ENCODE data around the gene MEX3C. TPM values are rescaled to one million over a fixed set of nuclear protein-coding genes. Genes with fewer than 3 reads are reported as not detected.

The MEX3C gene
- total RNA-seq, 4 donors from 2014 or later: 16.5 to 37.1 (median 23.2) TPM

DNA sequence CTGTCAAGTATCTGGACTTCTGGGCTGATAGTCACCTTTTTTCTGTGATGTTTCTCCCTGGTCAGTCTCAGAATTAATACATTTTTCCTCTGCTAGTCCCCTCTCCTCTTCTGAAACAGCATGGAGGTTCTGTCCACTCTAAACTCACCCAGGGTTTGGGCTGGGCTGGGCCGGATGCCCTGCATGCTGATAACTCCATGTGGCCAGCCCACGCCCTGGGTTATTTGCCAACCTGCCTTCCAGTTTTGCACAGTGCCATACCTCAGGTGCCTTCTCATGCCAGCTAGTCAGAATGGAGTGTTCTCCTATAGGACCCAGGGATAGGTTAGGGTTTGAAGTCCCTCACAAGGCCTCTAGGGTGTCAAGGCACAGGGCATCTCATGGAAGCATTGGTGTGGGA lies 32.2 kb downstream of the MEX3C start:
- Histone ChIP-seq H3K36me3 (no peaks in the 10 kb centered on the region), H3K27me3 (no peaks in the 10 kb centered on the region), H3K4me1 (no peaks in the 10 kb centered on the region), H3K9me3 (no peaks in the 10 kb centered on the region), H3K27ac (no peak overlapping the region), H3K4me3 (no peak overlapping the region)
- no peak for DNase-seq
- TF ChIP-seq, protein P1, sequence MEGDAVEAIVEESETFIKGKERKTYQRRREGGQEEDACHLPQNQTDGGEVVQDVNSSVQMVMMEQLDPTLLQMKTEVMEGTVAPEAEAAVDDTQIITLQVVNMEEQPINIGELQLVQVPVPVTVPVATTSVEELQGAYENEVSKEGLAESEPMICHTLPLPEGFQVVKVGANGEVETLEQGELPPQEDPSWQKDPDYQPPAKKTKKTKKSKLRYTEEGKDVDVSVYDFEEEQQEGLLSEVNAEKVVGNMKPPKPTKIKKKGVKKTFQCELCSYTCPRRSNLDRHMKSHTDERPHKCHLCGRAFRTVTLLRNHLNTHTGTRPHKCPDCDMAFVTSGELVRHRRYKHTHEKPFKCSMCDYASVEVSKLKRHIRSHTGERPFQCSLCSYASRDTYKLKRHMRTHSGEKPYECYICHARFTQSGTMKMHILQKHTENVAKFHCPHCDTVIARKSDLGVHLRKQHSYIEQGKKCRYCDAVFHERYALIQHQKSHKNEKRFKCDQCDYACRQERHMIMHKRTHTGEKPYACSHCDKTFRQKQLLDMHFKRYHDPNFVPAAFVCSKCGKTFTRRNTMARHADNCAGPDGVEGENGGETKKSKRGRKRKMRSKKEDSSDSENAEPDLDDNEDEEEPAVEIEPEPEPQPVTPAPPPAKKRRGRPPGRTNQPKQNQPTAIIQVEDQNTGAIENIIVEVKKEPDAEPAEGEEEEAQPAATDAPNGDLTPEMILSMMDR (IDR thresholded peaks at IDR 0.05): no peak
- TF ChIP-seq POLR2A (IDR thresholded peaks at IDR 0.05): no peak

DNA sequence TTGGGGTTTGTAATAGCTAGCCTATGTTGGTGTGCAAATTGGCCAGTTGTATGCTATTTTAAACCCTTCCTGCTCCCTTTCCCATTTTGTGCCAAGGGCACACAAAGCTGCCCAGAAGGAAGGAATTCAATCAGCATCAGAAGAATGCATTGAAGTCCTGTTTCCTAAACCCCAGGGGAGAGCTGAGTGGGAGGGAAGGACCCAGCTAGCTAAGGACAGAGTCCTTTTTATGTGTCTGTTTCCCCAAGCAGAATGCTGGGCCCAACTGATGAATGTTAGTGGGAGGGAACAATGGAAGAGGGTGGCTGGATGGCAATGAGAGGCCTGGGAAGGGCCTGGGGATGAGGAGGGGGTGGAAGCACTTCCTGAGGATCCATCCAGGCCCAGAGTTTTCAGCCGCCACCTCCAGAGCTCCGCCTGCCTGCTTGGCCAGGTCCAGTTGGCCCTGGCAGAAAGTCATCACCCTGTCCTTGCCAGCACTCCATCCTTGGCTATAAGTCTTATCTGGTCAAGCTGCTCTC lies 32.7 kb downstream of the MEX3C start:
- no peaks in the 10 kb centered on the region for H3K4me1 ChIP-seq
- H3K27ac ChIP-seq: no peak overlapping the region
- no peaks in the 10 kb centered on the region for H3K27me3 ChIP-seq
- no peak overlapping the region for H3K4me3 ChIP-seq
- TF ChIP-seq POLR2A (IDR thresholded peaks at IDR 0.05): no peak
- TF ChIP-seq, protein P1 (IDR thresholded peaks at IDR 0.05): no peak
- H3K9me3 ChIP-seq: no peaks in the 10 kb centered on the region
- DNase-seq: no peak
- no peaks in the 10 kb centered on the region for H3K36me3 ChIP-seq

DNA sequence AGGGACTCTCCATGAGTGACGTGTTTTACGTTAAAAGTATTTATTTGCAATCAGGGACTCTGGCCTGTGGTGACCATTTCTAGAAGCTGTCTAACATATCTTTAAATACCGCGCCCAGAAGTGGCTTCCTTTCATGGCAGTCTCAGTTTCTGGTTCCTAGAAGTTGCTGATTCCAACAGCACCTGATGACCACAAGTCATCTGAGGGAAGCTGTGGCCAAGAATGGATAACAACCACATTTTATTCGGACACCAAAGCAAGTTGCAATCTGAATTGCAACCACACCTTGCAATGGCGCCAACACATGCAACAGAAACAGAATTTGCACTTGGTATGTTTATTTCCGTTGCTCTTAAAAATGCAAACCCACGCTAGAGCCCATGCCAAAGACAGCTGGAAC lies 33.1 kb downstream of the MEX3C start:
- Histone ChIP-seq H3K36me3 (no peaks in the 10 kb centered on the region), H3K4me3 (no peak overlapping the region), H3K4me1 (no peaks in the 10 kb centered on the region), H3K27me3 (no peaks in the 10 kb centered on the region), H3K9me3 (no peaks in the 10 kb centered on the region), H3K27ac (no peak overlapping the region)
- no peak for TF ChIP-seq POLR2A (IDR thresholded peaks at IDR 0.05)
- TF ChIP-seq, protein P1 (IDR thresholded peaks at IDR 0.05): no peak
- no peak for DNase-seq

DNA sequence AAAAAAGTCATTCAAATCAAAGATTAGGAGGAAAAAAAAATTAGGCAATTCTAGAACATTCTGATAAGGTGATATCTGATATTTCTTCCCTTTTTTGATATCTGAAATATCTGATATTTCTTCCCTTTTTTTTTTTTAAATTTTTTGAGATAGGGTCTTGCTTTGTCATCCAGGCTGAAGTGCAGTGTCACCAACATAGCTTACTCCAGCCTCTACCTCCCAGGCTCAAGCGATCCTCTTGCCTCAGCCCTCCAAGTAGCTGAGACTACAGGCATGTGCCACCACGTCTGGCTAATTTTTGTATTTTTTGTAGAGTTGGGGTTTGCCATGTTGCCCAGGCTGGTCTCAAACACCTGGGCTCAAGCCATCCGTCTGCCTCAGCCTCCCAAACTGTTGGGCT lies 33.9 kb downstream of the MEX3C start:
- DNase-seq: no peak
- Histone ChIP-seq H3K27ac (no peak overlapping the region), H3K9me3 (no peaks in the 10 kb centered on the region), H3K27me3 (no peaks in the 10 kb centered on the region), H3K4me3 (no peak overlapping the region), H3K36me3 (no peaks in the 10 kb centered on the region), H3K4me1 (no peaks in the 10 kb centered on the region)
- TF ChIP-seq, protein P1 (IDR thresholded peaks at IDR 0.05): no peak
- TF ChIP-seq POLR2A (IDR thresholded peaks at IDR 0.05): no peak

DNA sequence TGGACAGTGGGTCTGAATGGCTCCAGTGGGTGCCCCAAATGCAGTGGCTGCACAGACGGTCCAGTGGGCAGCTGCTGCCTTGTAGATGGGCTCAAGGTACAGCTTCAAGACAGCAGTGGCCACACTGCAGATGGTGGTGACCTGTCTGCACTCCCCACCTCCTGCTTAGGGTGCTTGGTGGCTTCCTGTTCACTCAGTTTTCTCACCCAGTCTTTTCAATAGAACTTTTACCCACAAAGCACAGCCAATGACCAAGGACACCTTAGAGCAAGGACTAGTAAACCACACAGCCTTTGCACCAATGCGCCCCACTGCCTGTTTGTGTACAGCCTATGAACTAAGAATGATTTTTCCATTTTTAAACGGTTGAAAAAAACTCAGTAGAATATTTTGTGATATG lies 34.9 kb downstream of the MEX3C start:
- H3K4me1 ChIP-seq: no peaks in the 10 kb centered on the region
- no peaks in the 10 kb centered on the region for H3K9me3 ChIP-seq
- no peaks in the 10 kb centered on the region for H3K27me3 ChIP-seq
- H3K36me3 ChIP-seq: no peaks in the 10 kb centered on the region
- DNase-seq: no peak
- H3K4me3 ChIP-seq: no peak overlapping the region
- TF ChIP-seq, protein P1 (IDR thresholded peaks at IDR 0.05): no peak
- no peak overlapping the region for H3K27ac ChIP-seq

DNA sequence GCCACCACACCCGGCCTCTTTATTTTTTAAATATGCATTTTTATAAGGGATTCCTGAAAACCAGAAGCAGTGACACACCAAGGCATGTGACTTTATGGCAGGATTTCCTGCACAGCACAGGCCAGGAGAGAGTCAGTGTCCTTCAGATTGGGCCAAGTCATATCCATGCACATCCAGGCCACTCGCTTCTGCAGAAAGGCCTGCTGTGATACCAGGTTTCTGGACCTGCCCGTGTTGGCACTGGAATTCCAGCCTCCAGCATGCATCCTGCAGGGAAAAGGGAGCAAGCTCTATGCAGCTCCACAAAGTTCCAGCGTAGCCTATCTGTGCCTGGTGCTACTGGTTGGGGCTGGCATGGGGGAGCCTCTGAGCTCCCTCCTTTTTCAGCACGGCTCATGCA lies 36.8 kb downstream of the MEX3C start:
- no peaks in the 10 kb centered on the region for H3K4me1 ChIP-seq
- H3K27ac ChIP-seq: no peak overlapping the region
- TF ChIP-seq, protein P1 (IDR thresholded peaks at IDR 0.05): no peak
- TF ChIP-seq POLR2A (IDR thresholded peaks at IDR 0.05): no peak
- DNase-seq: no peak
- H3K27me3 ChIP-seq: no peaks in the 10 kb centered on the region
- H3K9me3 ChIP-seq: no peaks in the 10 kb centered on the region
- no peak overlapping the region for H3K4me3 ChIP-seq
- no peaks in the 10 kb centered on the region for H3K36me3 ChIP-seq
